Measurements from ENCODE around the gene STARD13.

Gene STARD13

GRCh38 chr13:33053397-33054066 is 232.0 kb downstream of the STARD13 start:
- no peak for DNase-seq (ENCODE audit: low spot score)
- TF ChIP-seq CTCF (IDR thresholded peaks at IDR 0.05) = no peak
- Histone ChIP-seq H3K27ac (no peak overlapping the region), H3K4me3 (no peak overlapping the region)
